Stimulated activated CD4-positive, alpha-beta T cell treated with anti-CD3 and anti-CD28 coated beads, Interleukin-1b, Interleukin-23, amount 100 ng/mL, for 1 hour (primary cell): ENCODE data around the gene GRAMD1B.
A peak's percentile ranks its signal among the peaks of the same experiment; 100 is the strongest.

Experiments
- DNase-seq, 2 donors: peaks; one replicate each; pipeline ENCODE4 v3.0.0-alpha.2; 2020; ENCODE audit warnings: low read depth in 2 of 2

Gene GRAMD1B

GRCh38 chr11:123429913-123430720 lies at the start of gene GRAMD1B:
GRAMD1B (plus strand) TSS chr11:123430269; CDS start chr11:123430793, 524 bp downstream.
- DNase-seq: peak; percentile 46 to 47

- no peak for DNase-seq
Observed at GRCh38 chr11:123381149-123381548, 48.9 kb upstream of the GRAMD1B start.

- DNase-seq: no peak
Observed at GRCh38 chr11:123381817-123382554, 48.1 kb upstream of the GRAMD1B start.

- no peak for DNase-seq
Observed at GRCh38 chr11:123382555-123383074, 47.5 kb upstream of the GRAMD1B start.

GRCh38 chr11:123384116-123384515 lies 46.0 kb upstream of the GRAMD1B start:
- DNase-seq: no peak

DNA sequence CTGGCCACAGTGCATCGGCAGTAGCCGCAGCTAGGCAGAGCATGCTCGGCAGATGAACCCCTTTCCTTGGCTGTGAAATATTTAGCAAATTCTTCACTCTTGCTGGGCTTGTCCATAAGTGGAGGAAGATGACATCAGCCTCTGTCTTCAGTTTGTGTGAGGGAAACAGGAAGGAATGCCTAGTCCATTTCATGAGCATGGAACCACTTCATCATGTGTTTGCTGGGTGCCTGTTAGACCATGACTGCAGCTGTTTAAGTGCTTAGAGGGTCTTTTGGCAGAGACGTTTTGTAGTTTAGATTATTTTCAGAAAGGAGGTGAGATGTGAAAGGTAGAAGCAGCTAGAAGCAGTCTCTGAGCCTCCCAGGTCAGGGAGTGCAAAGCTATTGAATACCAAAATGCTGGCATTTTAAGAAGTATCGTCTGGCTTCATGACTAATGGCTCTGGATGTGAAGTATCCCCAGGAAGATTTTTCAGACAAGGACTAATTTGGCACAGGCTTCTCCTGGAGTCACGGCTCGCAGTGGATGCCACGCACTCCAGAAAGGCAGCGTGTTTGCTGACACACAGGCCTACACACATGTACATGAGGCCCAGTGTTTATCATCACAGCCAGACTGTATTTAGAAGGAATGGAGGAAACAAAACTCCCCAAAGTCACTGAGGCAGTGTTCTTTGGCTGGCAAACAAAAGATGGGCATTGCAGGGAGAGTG lies 43.1 kb upstream of the GRAMD1B start:
- DNase-seq: no peak

- no peak for DNase-seq
Observed at GRCh38 chr11:123388640-123389039, 41.4 kb upstream of the GRAMD1B start.

DNA sequence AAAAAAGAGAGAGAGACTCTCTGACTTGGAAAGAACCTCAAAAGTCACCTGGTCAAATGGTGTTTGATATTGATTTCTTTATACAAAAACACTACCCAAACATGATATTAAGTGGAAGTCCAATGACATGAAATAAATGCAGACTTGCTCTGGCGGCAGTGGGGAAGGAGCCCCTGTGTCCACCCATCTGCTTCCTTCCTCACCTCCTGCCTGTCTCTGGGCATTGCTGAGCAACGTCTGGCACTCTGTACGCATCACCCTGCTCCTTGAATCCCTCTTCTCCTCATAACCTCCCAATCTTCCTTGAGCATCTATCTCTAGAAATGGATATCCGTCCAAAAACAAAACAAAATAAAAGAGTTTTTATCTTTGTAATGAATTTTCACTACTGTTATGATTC lies 39.9 kb upstream of the GRAMD1B start:
- DNase-seq: no peak

- no peak for DNase-seq
Observed at GRCh38 chr11:123391646-123392348, 38.3 kb upstream of the GRAMD1B start.

- DNase-seq: no peak
Observed at GRCh38 chr11:123392431-123392830, 37.6 kb upstream of the GRAMD1B start.

GRCh38 chr11:123392844-123393243 lies 37.2 kb upstream of the GRAMD1B start:
- DNase-seq: no peak

GRCh38 chr11:123393312-123393927 lies 36.6 kb upstream of the GRAMD1B start:
- no peak for DNase-seq

GRCh38 chr11:123404676-123405075 lies 25.4 kb upstream of the GRAMD1B start:
- no peak for DNase-seq

DNA sequence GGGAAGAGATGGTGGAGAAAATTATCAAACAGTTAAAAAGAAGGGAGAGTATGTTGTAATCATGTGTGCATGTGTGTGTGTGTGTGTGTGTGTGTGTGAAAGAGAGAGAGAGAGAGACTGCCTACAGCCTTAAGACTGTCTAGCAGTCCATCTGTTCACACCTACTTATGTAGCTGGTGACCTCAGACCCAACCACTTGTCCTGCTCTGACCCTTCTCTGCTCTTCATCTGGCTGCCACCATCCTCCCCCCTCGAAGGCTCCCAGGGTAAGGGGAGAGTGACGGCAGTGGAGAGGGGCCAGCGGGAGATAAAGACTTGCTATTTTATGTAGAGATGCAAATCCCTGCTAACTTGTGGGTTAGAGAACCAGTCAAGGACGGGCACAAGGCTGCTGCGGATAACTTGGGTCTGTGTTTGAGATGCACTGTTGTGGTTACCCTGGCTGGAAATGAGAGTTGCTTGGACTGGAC lies 24.9 kb upstream of the GRAMD1B start:
- no peak for DNase-seq

DNA sequence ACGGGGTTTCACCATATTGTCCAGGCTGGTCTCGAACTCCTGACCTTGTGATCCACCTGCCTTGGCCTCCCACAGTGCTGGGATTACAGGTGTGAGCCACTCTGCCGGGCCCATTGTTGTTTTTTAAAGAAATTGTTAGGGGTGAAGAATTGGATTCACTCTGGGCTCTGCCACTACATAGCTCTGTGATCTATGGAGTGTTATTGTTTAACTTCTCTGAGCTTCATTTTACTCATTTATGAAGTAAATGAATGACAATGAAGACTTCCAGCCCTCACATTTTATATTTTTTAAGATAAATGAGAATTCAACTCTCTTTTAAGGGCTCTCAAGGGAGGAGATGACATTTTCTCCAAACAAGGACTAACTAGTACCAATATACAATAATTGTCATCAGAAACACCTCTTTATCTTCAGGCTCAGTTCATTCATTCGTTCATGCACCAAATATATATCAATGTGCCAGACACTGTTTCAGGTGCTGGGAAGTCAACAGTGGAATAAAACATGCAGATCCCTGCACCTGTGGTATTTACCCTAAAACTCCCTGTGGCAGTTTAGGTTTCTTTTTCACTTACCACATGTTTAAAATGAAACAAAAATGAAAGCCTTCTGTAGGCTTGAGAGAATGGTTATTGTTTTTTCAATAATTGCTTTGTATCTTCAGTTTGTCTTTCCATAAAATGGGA lies 23.5 kb upstream of the GRAMD1B start:
- DNase-seq: no peak

- DNase-seq: peak; percentile 24 to 28
Observed at GRCh38 chr11:123407130-123407995, 22.7 kb upstream of the GRAMD1B start.

DNA sequence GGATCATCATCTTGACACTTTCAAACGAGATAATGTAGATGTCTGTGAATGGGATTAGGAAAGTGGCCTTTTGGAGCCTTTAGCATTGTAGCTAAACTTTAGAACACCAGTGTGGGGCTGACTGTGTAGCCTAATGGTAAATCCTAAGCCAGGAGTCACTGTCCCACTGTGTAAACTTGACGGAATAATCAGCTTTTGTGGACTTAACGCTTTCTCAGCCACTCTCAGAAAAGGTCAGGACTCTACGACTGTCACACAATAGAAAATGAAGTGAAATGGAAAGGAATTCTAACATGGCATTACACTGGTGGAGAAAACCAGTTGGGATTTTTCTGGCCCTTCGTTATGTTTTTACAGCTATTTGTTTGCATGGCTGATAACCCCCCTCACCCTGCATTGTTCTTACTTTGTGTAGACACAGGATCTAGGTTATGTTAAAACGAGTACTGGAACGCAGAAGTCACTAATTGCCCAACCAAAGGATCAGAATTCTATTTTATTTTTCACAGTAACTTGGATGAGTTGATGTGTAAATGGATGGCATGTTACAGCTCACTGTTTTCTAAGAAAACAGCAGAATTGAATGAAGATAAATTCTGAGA lies 22.0 kb upstream of the GRAMD1B start:
- no peak for DNase-seq

- no peak for DNase-seq
Observed at GRCh38 chr11:123408619-123409455, 21.2 kb upstream of the GRAMD1B start.
